Trophoblast cell (in vitro differentiated cells and primary cell): ENCODE measurements around the gene MRPS18B.

Experiments used
- DNase-seq, 2 donors: peaks; one replicate each; pipeline ENCODE4 v3.0.0-alpha.2; 2016
- H2AFZ ChIP-seq: 2 replicates; pipeline ENCODE4 v1.6.1; 2013; ENCODE audit warnings: low read length, moderate library complexity, mild to moderate bottlenecking; ENCODE audit not compliant: insufficient read depth, poor library complexity
- H2AK5ac ChIP-seq: 2 replicates; pipeline ENCODE4 v1.6.1; 2013; ENCODE audit warnings: mild to moderate bottlenecking, low read length
- H2BK120ac ChIP-seq: 2 replicates; pipeline ENCODE4 v1.6.1; 2013; ENCODE audit warnings: low read length, mild to moderate bottlenecking, moderate library complexity; ENCODE audit not compliant: insufficient read depth, poor library complexity
- H2BK12ac ChIP-seq: 2 replicates; pipeline ENCODE4 v1.6.1; 2013; ENCODE audit warnings: mild to moderate bottlenecking, low read length, moderate library complexity
- H2BK5ac ChIP-seq: 2 replicates; pipeline ENCODE4 v1.6.1; 2013; ENCODE audit warnings: low read length, low read depth, moderate library complexity, mild to moderate bottlenecking; ENCODE audit not compliant: poor library complexity
- H3K14ac ChIP-seq: 2 replicates; pipeline ENCODE4 v1.6.1; 2013; ENCODE audit warnings: mild to moderate bottlenecking, low read length
- H3K18ac ChIP-seq: 2 replicates; pipeline ENCODE4 v1.6.1; 2013; ENCODE audit warnings: mild to moderate bottlenecking, low read length
- H3K23ac ChIP-seq: 2 replicates; pipeline ENCODE4 v1.6.1; 2013; ENCODE audit warnings: low read length
- H3K27ac ChIP-seq: 2 replicates; pipeline ENCODE4 v1.5.1; 2013; ENCODE audit warnings: low read depth, mild to moderate bottlenecking, inconsistent platforms, low read length, moderate library complexity
- H3K27me3 ChIP-seq: 2 replicates; pipeline ENCODE4 v1.6.1; 2013; ENCODE audit warnings: inconsistent platforms, mild to moderate bottlenecking, low read length, moderate library complexity; ENCODE audit not compliant: insufficient read depth
- H3K36me3 ChIP-seq, 2 experiments: 1 replicate in 1 of 2; 2 replicates in 1 of 2; pipeline ENCODE4 v1.6.1; 2013; ENCODE audit warnings: low read length in 2 of 2, mild to moderate bottlenecking in 2 of 2, moderate library complexity in 1 of 2; ENCODE audit not compliant: insufficient read depth in 2 of 2, control insufficient read depth in 1 of 2
- H3K4ac ChIP-seq: 2 replicates; pipeline ENCODE4 v1.6.1; 2013; ENCODE audit warnings: low read depth, mild to moderate bottlenecking, low read length, moderate library complexity
- H3K4me1 ChIP-seq, 2 experiments: 1 replicate in 1 of 2; 2 replicates in 1 of 2; pipeline ENCODE4 v1.6.1; 2013; ENCODE audit warnings: low read length in 2 of 2, mild to moderate bottlenecking in 2 of 2, moderate library complexity in 1 of 2; ENCODE audit not compliant: insufficient read depth in 2 of 2, control insufficient read depth in 1 of 2
- H3K4me2 ChIP-seq: 2 replicates; pipeline ENCODE4 v1.6.1; 2013; ENCODE audit warnings: inconsistent platforms, mild to moderate bottlenecking, low read length, moderate library complexity
- H3K4me3 ChIP-seq: 2 replicates; pipeline ENCODE4 v1.5.1; 2013; ENCODE audit warnings: mild to moderate bottlenecking, low read depth, low read length, inconsistent platforms
- H3K79me1 ChIP-seq: one replicate; pipeline ENCODE4 v1.6.1; 2013; ENCODE audit warnings: low read length
- H3K79me2 ChIP-seq: 2 replicates; pipeline ENCODE4 v1.6.1; 2013; ENCODE audit warnings: low read length, mild to moderate bottlenecking; ENCODE audit not compliant: control insufficient read depth, insufficient read depth, poor library complexity
- H3K9ac ChIP-seq: 2 replicates; pipeline ENCODE4 v1.6.1; 2013; ENCODE audit warnings: mild to moderate bottlenecking, low read length
- H3K9me3 ChIP-seq: 2 replicates; pipeline ENCODE4 v1.6.1; 2013; ENCODE audit warnings: low read depth, mild to moderate bottlenecking, control low read depth, inconsistent platforms, low read length; ENCODE audit not compliant: insufficient read depth
- H4K12ac ChIP-seq: 2 replicates; pipeline ENCODE4 v1.6.1; 2013; ENCODE audit warnings: low read depth, mild to moderate bottlenecking, low read length, moderate library complexity
- H4K8ac ChIP-seq: 2 replicates; pipeline ENCODE4 v1.6.1; 2013; ENCODE audit warnings: low read depth, mild to moderate bottlenecking, low read length, moderate library complexity
- H4K91ac ChIP-seq: one replicate; pipeline ENCODE4 v1.6.1; 2013; ENCODE audit warnings: low read depth, mild to moderate bottlenecking, low read length, moderate library complexity
- WGBS: extraction: QIAGEN DNeasy Blood & Tissue Kit; methylation state at CpG from one replicate; pipeline ENCODE4 v1.1.7; 2013; ENCODE audit warnings: missing lambda C conversion rate; ENCODE audit not compliant: insufficient read length, insufficient coverage; ENCODE audit errors: extremely low coverage; 5-methylcytosine and 5-hydroxymethylcytosine counted together

The MRPS18B gene

DNA sequence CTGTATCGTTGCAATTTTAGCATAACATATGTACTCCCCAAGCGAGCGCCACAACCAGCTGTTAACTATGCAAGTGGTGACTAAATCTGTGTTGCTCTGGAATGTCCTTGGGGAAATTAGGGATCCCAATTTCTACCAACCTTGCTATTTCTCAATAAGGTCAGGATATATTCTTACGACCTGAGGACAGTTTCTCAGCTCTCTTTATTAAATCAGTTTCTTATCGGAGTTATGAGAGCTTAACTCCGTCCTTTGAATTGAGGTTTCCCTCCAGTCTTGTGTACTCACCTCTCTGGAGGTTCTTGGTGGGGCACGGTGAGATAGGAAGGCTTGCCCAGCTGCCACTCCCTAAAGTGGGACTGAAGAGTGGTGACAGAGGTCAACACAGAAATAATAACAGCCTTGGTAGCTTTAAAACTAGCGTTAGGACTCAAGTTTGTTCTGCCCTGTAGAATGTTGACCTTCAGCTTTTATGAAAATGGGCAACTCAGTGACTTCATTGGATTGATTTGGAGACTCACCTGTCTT, 694 bp downstream of the MRPS18B start:
- peak overlapping the region; percentile 76 for H4K91ac ChIP-seq
- H2BK120ac ChIP-seq = peak overlapping the region; percentile 41
- H4K8ac ChIP-seq = peak overlapping the region; percentile 65
- H2BK12ac ChIP-seq = no peak overlapping the region
- H3K4me3 ChIP-seq = no peak overlapping the region
- peak overlapping the region; percentile 84 for H3K4ac ChIP-seq
- H3K14ac ChIP-seq = peak overlapping the region; percentile 87
- H3K9ac ChIP-seq = peak overlapping the region; percentile 61
- peak overlapping the region; percentile 87 for H4K12ac ChIP-seq
- no peak overlapping the region for H2BK5ac ChIP-seq
- H2AFZ ChIP-seq = no peak overlapping the region
- H3K9me3 ChIP-seq = no peaks in the 10 kb centered on the region
- peak in 1 of 2 donors; percentile 21 for DNase-seq
- peaks cover 3 to 6% of the 10 kb centered on the region in 2 experiments for H3K4me1 ChIP-seq
- peak overlapping the region; percentile 90 for H2AK5ac ChIP-seq
- H3K36me3 ChIP-seq = peaks cover 19 to 24% of the 10 kb centered on the region in 2 experiments
- H3K79me2 ChIP-seq = peaks cover 15% of the 10 kb centered on the region
- no peak overlapping the region for H3K23ac ChIP-seq
- H3K27me3 ChIP-seq = no peaks in the 10 kb centered on the region
- peaks cover 16% of the 10 kb centered on the region for H3K79me1 ChIP-seq
- H3K18ac ChIP-seq = no peak overlapping the region
- no peak overlapping the region for H3K27ac ChIP-seq
- H3K4me2 ChIP-seq = peak overlapping the region; percentile 81
- no CpG with 5 or more reads among the region's 8 CpGs for WGBS

DNA sequence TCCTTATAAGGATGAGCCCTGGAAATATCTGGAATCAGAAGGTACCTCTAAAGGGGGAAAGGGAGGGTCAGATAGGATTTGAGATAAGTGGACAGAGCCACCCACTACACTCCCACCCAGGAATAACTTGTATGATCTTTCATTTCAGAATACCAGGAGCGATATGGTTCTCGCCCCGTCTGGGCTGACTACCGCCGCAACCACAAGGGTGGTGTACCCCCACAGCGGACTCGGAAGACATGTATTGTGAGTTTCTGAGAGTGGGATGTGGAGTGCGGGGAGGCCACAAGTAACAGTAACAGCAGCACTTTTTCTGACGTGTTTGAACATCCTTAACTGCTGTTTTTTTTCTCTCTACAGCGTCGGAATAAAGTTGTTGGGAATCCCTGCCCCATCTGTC, 1.9 kb downstream of the MRPS18B start:
- no peak overlapping the region for H3K18ac ChIP-seq
- no peak overlapping the region for H2BK5ac ChIP-seq
- H3K4me2 ChIP-seq = no peak overlapping the region
- no peak for DNase-seq
- H3K36me3 ChIP-seq = peaks cover 23 to 25% of the 10 kb centered on the region in 2 experiments
- no CpG with 5 or more reads among the region's 11 CpGs for WGBS
- no peak overlapping the region for H4K12ac ChIP-seq
- H3K4me3 ChIP-seq = no peak overlapping the region
- no peak overlapping the region for H3K23ac ChIP-seq
- H3K4me1 ChIP-seq = peaks cover 3 to 4% of the 10 kb centered on the region in 2 experiments
- peaks cover 15% of the 10 kb centered on the region for H3K79me2 ChIP-seq
- no peak overlapping the region for H2AK5ac ChIP-seq
- no peak overlapping the region for H2AFZ ChIP-seq
- H3K14ac ChIP-seq = no peak overlapping the region
- H3K9ac ChIP-seq = no peak overlapping the region
- H2BK120ac ChIP-seq = no peak overlapping the region
- no peak overlapping the region for H4K8ac ChIP-seq
- H3K9me3 ChIP-seq = no peaks in the 10 kb centered on the region
- H3K79me1 ChIP-seq = peaks cover 16% of the 10 kb centered on the region
- no peak overlapping the region for H3K4ac ChIP-seq
- no peak overlapping the region for H4K91ac ChIP-seq
- no peaks in the 10 kb centered on the region for H3K27me3 ChIP-seq
- no peak overlapping the region for H3K27ac ChIP-seq
- no peak overlapping the region for H2BK12ac ChIP-seq

DNA sequence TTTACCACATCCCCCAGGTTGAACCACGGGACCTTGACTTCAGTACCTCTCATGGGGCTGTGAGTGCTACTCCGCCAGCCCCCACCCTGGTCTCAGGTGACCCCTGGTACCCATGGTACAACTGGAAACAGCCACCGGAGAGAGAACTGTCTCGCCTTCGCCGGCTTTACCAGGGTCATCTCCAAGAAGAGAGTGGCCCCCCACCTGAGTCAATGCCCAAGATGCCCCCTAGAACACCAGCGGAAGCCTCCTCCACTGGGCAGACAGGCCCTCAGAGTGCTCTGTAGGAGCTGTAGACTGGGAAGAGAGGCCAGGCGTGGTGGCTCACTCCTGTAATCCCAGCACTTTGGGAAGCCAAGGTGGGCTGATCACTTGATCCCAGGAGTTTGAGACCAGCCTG, 7.9 kb downstream of the MRPS18B start:
- Histone ChIP-seq H3K18ac (no peak overlapping the region), H3K79me1 (peaks cover 6% of the 10 kb centered on the region), H3K79me2 (peaks cover 5% of the 10 kb centered on the region), H3K4me1 (peaks cover 6 to 11% of the 10 kb centered on the region in 2 experiments), H3K27ac (no peak overlapping the region), H2BK5ac (no peak overlapping the region), H3K9ac (no peak overlapping the region), H3K23ac (no peak overlapping the region), H3K9me3 (no peaks in the 10 kb centered on the region), H2AK5ac (no peak overlapping the region), H4K12ac (no peak overlapping the region), H3K4me3 (no peak overlapping the region), H3K14ac (no peak overlapping the region), H3K27me3 (no peaks in the 10 kb centered on the region), H3K36me3 (peaks cover 42 to 48% of the 10 kb centered on the region in 2 experiments), H4K8ac (no peak overlapping the region), H3K4ac (no peak overlapping the region), H4K91ac (no peak overlapping the region), H2AFZ (no peak overlapping the region), H2BK12ac (no peak overlapping the region), H3K4me2 (no peak overlapping the region), H2BK120ac (no peak overlapping the region)
- no peak for DNase-seq
- WGBS = no CpG with 5 or more reads among the region's 8 CpGs

DNA sequence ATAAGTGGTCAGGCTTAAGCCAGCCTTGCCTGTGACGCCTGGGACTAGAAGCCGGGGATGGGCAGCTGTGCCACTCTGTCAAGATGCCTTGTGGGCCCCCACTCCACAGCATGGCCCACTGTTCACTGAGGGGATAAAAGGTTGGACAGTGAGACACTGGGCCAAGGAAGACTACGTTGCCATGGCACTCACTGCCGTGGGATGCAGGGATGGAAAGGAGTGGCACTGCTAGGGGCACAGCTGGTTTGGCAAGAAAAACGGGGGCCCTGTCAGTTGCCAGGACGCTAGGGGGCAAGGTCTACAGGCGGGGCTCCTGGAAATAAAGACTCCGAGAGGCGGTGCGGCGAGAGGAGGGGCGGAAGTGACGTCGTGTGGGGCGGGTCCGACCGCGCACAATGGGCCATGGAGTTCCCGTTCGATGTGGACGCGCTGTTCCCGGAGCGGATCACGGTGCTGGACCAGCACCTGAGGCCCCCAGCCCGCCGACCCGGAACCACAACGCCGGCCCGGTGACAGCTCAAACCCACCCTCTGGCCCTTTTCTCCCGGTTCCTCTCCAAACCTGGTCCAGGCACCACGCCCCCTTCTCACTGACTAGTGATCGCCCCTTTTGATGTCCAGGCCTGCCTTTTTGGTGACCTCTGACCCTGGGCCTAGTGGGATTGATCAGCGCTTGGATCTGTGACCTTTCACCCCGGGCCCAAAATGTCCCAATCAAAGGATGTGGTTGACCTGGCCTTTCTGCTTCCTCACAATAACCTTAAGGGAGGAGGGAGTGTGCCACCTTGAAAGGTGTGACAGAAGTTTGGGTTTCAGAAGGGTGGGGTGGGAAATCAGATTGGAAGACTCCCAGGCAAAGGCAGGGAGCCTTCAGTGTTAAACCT, 9.1 kb downstream of the MRPS18B start, which contains the start of gene ATAT1:
Gene ATAT1 (plus strand): TSS at position 391 of the 883 bp plus-strand sequence.
- H3K27me3 ChIP-seq = no peaks in the 10 kb centered on the region
- H3K4me1 ChIP-seq = peaks cover 6 to 11% of the 10 kb centered on the region in 2 experiments
- peak within 1 kb of the TSS; percentile 58 for H3K27ac ChIP-seq
- peak within 1 kb of the TSS; percentile 83 for H2AFZ ChIP-seq
- peak within 1 kb of the TSS; percentile 65 for H3K4ac ChIP-seq
- H2AK5ac ChIP-seq = peak within 1 kb of the TSS; percentile 78
- H3K4me3 ChIP-seq = peak within 1 kb of the TSS; percentile 78
- peak; percentile 72 to 86 for DNase-seq
- H2BK120ac ChIP-seq = peak within 1 kb of the TSS; percentile 51
- H3K9me3 ChIP-seq = no peaks in the 10 kb centered on the region
- H4K8ac ChIP-seq = peak within 1 kb of the TSS; percentile 95
- peak within 1 kb of the TSS; percentile 57 for H3K9ac ChIP-seq
- peak within 1 kb of the TSS; percentile 97 for H4K12ac ChIP-seq
- no peak within 1 kb of the TSS for H3K23ac ChIP-seq
- peak within 1 kb of the TSS; percentile 90 for H4K91ac ChIP-seq
- H3K4me2 ChIP-seq = peak within 1 kb of the TSS; percentile 74
- peak within 1 kb of the TSS; percentile 94 for H3K14ac ChIP-seq
- H2BK12ac ChIP-seq = no peak within 1 kb of the TSS
- WGBS = no CpG with 5 or more reads among the region's 36 CpGs
- H3K79me2 ChIP-seq = peaks cover 5% of the 10 kb centered on the region
- H3K36me3 ChIP-seq = peaks cover 48% of the 10 kb centered on the region in 2 experiments
- H3K79me1 ChIP-seq = peaks cover 6% of the 10 kb centered on the region
- peak within 1 kb of the TSS; percentile 86 for H3K18ac ChIP-seq
- H2BK5ac ChIP-seq = peak within 1 kb of the TSS; percentile 29
